ENCODE measurements around the gene BMP6.

Gene BMP6

GRCh38 chr6:7906741-7907140, 180.8 kb downstream of the BMP6 start:
- DNase-seq (ENCODE audit: low read depth): no peak

DNA sequence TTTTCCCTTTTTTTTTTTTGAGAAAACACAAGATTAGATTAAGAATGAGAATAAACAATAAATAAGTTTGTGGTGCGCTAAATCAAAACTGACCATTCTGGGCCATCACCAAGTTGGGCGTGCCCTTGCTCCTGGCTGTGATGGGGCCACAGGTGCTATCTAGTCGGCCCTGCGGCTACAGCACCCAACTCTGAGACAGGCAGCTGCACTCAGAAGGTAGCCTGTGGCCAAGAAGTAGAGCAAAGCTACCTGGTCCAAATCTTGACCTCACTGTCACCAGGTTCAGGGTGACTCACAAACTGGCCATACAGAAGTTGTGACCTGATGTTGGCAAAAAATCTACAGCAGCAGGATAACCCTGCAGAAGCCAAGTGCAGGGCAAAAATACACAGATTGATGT, 181.3 kb downstream of the BMP6 start:
- DNase-seq (ENCODE audit: low read depth): no peak

- DNase-seq (ENCODE audit: low read depth): peak; percentile 11
Observed at GRCh38 chr6:7909323-7910276, 183.7 kb downstream of the BMP6 start.

DNA sequence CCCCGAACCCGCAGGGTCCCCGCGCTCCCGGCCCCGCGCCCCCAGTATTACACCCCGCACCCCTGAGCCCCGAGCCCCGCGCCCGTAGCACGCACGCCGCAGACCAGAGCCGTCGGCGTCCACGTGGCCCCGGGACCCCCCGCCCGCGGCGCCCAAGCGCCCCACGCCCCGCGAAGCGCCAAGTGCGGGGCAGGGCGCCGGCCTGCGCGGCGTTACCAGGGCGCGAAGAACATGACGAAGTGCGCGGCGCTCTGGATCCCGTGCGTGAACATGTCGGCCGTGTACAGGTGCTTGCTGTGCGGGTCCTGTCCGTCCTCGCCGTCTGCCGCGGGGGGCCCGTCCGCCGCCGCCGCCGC, 184.4 kb downstream of the BMP6 start:
- no peak for DNase-seq (ENCODE audit: low read depth)

DNA sequence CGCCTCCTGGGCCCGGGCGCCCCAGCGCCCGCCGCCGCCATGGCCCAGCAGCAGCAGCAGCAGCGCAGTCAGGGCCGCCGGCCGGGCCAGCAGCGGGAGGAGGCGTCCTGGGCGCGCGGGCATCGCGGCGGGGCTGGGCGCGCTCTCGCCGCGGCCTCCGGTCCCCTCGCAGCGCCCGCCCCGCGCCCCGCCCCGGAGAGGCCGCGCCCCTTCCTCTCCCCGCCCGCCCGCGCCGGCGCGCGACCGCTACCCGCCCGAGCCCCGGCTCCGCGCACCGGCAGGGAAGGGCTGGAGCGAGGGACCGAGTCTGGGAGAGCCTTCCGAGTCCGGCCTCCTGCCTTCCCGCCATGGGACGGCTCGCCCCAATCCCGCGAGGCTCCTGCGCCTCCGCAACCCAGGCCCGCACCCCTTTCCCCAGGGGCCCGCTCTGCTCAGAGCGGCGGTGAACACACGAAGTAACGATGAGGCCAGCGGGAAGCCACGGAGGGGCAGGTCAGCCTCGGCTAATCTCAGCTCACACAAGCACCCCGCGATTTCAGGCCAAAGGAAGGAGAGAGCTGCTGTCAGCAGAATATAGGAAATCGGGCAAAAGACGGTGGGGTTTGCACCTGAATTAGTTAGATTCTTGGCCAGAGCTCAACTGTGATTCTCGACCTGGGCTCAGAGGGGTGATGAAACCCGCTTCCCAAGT, 184.9 kb downstream of the BMP6 start, which contains the start of gene TXNDC5:
TSS of gene TXNDC5 (minus strand) at position 135 of the 691 bp plus-strand sequence. CDS start at position 123, 12 bp downstream.
- peak; percentile 67 for DNase-seq (ENCODE audit: low read depth)

- no peak for DNase-seq (ENCODE audit: low read depth)
Observed at GRCh38 chr6:7911345-7911725, 185.4 kb downstream of the BMP6 start.

DNA sequence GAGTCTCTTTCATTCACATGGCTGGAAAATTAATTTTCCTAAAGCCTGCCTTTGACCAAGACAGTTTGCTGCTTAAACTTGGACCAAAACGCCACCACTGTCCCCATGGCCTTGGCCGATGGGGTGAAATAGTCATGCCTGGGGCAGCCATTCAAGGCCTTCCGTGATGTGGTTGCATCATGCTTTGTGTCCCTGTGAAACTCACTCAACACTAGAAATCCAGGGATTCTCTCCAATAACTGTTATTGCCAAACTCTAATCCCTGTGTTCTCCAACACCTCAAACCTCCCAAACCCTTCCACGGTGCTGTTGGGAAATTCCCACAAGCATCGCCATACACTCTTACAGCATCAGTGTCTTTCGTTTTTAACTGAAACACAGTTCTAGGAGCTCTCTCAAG, 186.1 kb downstream of the BMP6 start:
- DNase-seq (ENCODE audit: low read depth): no peak

DNA sequence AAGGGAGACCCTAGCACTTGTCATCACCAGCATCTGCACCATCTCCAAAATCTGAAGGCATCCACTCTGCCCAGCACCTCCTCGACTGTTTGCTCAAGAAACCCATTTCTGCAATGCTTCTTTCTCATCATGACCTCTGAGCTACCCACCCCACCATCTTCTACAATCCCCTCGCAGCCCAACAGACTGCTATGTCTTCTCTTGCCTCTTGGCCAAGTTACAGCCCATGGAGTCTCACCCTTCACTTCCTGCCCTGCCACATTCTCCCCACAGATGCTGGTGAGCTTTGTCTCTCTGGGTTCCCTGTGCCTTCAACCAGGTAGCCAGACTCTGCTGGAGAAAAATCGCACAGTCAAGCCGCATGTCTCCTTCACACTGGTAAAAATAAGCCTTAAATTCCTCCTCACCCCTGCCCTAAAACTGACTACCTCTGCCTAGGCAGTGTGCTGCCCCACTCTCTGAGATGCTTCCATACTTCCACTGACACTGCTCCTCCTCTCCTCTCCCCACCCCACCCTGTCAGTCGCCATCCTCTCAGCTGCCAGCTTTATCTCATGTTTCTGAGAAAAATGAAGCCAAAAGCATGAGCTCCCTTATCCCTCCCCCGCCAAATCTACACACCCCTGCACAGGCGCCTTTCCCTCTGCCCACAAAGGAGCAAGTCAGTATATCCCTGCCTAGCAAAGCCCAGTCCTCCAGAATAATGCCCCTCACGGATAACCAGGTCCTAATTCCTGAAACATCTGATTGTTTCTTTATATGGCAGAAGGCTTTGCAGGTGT, 187.0 kb downstream of the BMP6 start:
- no peak for DNase-seq (ENCODE audit: low read depth)

- no peak for DNase-seq (ENCODE audit: low read depth)
Observed at GRCh38 chr6:7914311-7914710, 188.4 kb downstream of the BMP6 start.

- no peak for DNase-seq (ENCODE audit: low read depth)
Observed at GRCh38 chr6:7914991-7915789, 189.3 kb downstream of the BMP6 start.

- DNase-seq (ENCODE audit: low read depth): no peak
Observed at GRCh38 chr6:7916959-7917358, 191.1 kb downstream of the BMP6 start.

DNA sequence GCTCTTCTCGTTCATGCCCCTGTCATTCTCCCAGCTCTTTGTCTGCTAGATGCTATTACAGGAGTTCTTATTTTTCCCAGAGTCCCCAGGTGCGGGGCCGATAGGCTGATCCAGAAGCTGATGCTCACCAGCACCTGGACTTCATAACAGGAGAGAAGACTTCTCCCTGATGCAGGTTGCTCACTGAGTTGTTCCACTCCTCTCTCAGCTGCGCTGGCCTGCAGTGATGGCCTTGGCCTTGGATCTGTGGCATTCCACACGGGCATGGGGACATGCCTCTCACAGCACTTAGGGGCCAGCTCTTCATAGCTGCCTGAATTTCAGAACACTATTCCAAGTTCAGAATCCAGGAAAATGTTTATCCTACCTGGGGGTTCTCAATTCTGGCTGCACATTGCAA, 191.8 kb downstream of the BMP6 start:
- DNase-seq (ENCODE audit: low read depth): no peak

DNA sequence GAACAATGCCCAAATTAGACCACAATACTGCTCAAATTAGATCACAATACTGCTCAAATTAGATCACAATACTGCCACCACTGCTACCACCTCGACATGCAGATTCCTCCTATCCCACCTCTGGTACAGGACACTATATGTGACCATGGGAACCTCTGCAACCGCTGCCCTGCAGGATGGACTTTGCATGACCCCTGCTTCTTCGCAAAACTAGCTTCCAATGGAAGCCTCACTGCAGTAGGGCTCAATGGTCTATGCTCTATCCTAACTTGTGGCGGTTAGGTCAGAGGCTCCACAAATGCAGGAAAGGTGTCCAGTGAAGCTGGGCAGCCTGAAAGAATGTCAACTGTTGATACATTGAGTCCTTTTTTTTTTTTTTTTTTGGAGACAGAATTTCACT, 192.5 kb downstream of the BMP6 start:
- DNase-seq (ENCODE audit: low read depth): no peak

- no peak for DNase-seq (ENCODE audit: low read depth)
Observed at GRCh38 chr6:7919871-7920270, 194.0 kb downstream of the BMP6 start.

- DNase-seq (ENCODE audit: low read depth): no peak
Observed at GRCh38 chr6:7920425-7920824, 194.5 kb downstream of the BMP6 start.

GRCh38 chr6:7921046-7921445, 195.1 kb downstream of the BMP6 start:
- no peak for DNase-seq (ENCODE audit: low read depth)

DNA sequence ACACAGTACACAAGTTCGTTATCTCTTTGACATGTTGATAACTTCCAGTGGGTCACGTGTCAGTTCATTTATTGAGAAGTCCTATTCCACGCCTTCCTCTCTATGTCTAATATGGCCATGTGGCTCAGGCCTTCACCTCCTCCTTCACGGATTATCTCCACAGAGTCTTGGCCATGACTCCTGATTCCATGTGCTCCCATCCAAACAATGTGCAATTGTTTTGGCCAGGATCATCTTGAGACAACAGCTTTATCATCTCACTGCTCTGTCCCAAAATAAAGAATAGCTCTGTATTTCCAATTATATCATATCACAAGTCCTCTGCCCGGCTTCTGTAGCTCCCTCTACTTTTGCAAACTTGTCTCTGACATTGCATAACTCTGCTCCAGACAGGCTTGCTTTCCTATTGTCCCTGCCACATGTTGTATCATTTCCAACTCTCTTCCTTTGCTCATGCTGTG, 195.8 kb downstream of the BMP6 start:
- DNase-seq (ENCODE audit: low read depth): no peak

DNA sequence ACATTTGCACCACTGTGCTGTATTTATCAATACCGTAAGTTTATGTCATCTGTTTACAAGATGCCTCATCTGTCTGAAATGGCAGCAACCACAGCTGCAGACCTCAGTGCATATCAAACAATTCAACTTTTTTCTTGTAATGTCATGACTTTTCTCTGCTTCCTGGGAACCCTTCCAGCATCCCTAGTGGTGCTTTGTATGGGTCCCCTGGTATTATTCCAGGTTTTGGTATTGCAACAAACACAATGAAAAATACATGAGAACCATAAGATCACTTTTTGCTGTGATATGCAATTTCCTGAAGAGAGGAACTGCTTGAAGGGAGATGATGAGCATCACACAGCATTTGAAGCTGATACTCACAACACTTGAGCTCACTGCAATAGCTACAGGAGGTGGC, 196.7 kb downstream of the BMP6 start:
- no peak for DNase-seq (ENCODE audit: low read depth)

- DNase-seq (ENCODE audit: low read depth): no peak
Observed at GRCh38 chr6:7924867-7925266, 199.0 kb downstream of the BMP6 start.

Data from activated T-cell treated with anti-CD3 and anti-CD28 coated beads for 1 hour (primary cell).